Raji (cell line): ENCODE data around the gene SMIM10L2A.

Source experiments
- POLR2A ChIP-seq: IDR thresholded peaks from 2 replicates; pipeline ENCODE4 v1.6.1; 2011; ENCODE audit warnings: low read depth, low read length, control low read depth; ENCODE audit not compliant: insufficient read depth

The SMIM10L2A gene

DNA sequence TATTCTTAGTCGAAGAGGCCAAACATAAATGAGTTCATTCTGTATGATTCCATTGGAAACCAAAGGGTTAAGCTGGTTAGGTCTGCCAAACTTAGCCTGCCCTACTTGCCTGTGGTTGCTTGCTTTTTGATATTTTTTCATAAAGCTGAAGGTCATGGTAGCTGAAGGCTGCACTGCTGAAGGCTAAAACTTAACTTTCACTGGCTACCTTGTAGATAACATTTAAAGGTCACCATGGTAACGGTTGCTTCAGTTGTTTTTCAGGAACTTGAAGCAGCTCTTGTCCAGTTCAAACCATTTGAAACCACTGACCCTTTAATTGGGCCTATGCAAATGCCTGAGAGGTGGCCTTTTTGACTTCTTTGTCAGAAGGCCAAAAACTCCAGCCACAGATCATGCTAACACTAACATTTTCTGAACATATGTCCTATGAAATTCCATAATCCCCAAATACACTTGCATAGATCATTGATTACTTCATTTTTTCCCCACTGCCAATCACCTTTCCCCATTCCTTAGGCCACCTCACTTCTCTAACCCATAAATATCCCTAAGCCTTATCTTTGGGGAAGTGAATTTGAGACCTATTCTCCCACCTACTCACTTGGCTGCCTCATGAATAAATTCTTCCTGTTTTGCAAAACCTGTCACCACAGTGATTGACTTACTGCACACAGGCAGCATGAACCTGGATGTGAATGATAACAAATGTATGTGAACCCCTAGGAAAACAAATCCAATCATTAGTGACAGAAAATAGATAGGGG, 10.7 kb upstream of the SMIM10L2A start:
- no peak for TF ChIP-seq POLR2A

DNA sequence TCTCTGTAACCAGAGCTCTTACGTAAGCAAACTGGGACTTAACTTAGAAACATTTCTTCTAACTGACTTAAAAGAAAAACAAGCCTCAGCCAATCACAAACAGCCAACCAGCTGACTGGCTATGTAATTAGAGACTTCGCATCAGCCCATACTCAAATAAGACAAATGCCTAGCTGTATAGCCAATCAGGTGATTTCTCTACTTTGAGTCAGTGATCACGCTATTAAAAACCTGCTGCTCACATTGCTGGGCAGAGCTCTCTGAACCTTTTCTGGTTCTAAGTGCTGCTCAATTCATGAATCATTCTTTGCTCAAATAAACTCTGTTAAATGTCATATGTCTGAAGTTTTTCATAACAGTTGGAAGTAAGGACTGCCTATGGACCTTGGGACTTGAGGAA, 9.9 kb upstream of the SMIM10L2A start:
- TF ChIP-seq POLR2A: no peak

DNA sequence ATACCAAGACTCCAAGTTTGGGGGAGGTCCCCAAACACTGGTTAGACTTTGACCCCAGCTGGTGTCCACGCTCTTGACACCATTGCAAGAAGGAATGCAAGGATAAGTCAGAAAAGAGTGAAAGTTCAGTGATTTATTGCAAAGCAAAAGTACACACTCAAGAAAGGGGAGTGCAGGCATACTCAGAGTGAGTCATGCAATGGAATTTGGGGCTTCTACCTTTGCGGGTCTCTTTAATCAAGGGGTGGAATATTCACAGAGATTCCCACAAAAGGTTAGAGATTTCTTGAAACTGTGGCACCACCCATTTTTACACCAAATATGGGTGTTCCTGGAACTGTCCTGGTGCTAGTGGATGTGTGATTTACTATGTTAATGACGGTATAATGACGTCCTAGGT, 5.2 kb upstream of the SMIM10L2A start:
- no peak for TF ChIP-seq POLR2A

DNA sequence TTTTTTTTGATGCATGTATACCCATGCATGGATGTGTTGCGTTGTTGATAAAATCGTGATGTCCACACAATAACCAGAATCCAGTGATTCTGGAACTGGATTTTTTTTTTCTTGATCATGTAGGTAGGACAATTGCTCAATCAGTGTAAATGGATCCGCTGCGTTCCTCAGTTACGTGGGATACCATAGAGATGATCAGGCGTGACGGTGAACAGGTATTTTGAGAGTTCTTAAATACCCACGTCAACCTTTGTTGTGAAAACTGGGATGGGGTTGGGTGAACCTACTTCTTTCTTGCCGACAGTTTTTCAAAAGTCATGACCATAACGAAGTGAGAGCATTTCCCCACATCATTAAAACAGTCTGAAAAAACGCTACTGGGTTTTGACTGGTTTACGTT, 913 bp upstream of the SMIM10L2A start:
- no peak for TF ChIP-seq POLR2A

DNA sequence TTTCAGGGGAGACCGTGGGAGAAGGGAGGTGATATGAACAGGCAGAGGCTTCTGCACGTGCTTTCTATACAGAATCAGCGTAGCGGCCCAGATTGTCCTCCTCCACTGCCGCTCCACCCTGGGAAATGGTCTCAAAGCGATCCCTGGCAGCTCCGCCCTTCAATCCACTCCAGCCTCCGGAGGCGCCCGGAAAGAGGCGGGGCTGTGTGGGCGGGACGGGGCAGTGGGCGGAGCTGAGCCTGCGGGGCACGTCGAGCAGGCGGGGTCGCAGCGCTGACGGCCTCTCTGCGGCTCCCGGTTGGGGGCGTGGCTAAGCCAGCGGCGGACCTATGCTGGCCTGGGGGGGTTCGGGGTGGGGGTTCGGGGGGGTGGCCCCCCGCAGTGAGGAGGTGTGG, 210 bp upstream of the SMIM10L2A start:
- no peak for TF ChIP-seq POLR2A

DNA sequence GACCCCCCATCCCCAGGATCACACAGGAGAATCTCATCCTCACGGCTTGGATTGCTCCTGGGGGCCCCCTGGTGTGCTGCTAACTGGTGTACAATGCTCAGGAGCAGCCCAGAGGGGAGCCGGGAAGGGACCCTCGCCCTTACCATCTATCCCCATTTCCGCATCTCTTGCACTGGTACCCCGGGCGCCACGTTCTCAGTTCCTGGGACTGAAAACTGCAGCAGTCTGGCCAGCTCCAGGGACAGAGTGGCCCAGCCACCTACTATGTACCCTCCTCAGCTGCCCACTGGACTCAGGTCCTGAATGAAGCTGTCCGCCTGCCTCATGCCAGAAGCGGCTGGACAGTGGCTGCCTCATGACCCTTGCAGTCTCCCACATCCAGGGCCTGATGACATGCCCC, 2.7 kb downstream of the SMIM10L2A start:
- TF ChIP-seq POLR2A: no peak

DNA sequence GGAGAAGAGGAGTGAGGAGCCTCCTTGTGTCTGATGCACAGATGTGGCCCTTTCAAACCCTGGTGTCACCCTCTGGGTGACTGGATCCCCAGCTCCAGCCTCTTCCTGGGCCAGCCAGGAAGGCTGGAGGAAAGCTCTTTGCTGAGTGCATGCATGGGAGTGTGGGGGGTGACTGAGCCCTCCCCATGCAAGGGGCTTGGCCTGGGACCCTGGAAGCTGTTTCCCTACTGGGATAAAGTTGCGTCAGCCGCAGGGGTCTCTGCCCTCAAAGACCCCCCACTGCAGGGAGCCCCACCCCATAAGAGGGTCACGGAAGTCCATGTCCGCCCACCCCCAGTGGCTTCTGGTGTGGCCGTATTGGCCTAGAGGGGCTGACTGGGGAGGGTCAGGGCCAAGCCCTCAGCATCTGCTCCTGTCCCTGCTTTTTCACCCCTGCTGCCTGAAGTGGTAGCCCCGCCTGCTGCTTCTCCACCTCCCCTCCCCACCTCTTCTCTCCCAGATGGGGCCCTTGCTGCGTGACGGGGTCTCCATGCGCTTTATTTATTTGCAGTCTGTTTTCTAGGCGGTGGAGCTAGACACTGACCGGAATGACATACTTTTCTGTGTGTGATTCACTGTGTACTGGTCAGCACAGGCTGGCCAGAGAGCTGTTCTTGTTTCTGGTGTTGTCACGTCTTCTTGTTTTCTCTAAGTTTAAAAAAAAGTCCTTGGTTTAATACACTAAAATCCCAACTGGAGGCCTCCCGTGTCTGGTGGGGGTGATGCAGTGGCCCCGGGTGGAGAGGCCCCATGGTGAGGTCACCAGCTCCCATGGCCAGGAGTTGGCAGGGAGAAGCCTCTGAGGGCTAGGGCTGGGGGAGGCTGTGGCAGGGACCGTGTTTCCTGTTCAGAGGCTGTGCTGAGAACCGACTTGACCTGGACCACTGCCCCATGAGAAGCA, 3.6 kb downstream of the SMIM10L2A start:
- TF ChIP-seq POLR2A: no peak

DNA sequence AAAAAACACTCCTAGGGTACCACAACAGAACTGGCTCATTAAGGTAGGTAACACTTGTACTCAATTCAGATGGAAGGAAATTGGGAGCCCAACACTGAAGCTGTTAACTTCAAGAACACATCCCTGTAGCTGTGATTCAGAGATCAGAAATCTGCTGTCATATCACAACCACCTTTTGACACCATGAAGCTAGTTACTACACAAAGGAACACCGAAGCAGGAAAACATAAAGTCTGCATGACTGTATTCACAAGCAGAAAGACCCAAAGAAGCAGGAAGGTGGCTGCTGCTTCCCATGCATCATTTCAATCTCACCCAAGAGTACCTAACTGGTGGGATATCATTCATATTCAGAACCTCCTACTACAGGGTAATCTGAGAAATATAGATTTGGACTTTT, 7.7 kb downstream of the SMIM10L2A start:
- TF ChIP-seq POLR2A: no peak

DNA sequence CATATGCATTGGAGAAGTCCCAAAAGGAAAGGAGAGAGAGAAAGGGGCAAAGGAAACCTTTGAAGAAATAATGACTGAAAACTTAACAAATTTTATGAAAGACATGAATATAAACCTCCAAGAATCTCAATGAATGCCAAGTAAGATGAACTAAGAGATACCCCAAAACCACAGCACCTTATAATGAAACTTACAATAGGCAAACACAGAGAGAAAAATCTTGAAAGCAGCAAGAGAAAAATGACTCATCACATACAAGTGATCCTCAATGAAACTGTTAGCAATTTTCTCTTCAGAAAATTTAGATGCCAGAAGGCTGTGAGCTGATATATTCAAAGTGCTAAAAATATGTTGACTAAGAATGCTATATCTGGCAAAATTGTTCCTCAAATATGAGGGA, 10.1 kb downstream of the SMIM10L2A start:
- TF ChIP-seq POLR2A: no peak

DNA sequence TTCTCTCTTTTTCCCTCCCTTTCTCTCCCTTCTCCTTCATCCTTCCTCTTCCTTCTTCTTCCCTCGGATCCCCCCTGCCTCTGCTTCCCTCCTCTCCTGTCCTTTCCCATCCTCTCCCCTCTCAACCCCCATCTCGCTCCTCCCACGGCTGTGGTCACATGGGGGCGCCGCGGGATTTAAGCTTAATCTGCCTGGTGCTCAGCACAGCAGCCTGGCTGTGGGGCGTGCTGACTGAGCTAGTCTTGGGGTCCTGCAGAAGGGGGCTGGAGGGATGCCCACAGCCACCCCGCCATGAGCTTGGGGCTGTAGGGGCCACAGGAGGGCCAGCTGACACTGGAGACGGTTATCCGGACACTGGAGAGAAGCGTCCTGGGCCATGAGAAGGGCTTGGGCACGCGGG, 10.7 kb downstream of the SMIM10L2A start:
- no peak for TF ChIP-seq POLR2A

DNA sequence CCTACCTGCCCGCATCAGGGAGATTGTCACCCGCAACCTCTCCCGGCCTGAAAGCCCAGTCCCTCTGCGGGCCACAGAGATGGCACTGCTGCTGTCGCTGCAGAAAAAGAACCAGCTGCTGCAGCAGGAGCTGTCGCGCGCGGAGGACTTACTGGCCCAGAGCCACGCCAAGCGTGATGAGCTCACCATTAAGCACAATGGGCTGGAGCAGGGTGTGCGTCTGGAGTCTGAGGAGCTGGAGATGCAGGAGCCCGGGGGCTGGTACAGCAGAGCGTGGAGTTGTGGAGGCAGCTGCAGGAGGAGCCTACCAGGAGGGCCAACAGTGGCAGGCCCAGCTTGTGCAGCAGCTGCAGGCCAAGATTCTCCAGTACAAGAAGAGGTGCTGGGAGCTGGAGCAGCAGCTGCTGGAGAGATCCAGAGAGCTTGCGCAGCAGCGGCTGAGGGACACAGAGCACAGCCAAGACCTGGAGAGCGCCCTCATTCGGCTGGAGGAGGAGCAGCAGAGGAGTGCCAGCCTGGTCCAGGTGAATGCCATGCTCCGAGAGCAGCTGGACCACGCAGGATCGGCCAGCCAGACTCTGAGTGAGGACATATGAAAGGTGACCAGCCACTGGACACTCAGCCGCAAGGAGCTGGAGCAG, 11.3 kb downstream of the SMIM10L2A start:
- TF ChIP-seq POLR2A: no peak

DNA sequence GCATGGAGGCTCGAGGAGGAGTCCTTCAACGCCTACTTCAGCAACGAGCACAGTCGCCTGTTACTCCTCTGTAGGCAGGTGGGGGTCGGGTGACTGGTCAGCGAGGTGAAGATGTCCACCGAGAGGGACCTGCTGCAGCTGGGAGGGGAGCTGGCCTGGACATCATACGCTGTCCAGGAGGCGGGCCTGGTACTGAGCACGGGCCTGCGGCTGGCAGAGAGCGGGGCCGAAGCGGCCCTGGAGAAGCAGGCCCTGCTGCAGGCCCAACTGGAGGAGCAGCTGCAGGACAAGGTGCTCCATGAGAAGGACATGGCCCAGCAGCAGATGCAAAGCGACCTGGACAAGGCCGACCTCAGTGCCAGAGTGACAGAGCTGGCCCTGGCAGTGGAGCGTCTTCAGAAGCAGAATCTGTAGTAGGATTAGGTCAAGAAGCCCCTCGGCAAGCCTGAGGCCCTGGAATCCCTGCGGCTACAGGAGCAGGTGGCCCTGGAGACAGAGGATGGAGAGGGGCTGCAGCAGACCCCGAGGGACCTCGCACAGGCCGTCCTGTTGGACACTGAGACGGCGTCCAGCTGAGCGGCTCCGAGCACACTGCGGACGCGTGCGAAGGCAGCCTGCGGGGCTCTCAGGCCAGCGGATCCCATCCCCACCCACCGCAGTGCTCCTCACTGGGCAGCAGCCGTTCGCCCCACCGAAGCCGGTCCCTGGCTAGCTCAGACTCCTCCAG, 11.9 kb downstream of the SMIM10L2A start:
- no peak for TF ChIP-seq POLR2A

DNA sequence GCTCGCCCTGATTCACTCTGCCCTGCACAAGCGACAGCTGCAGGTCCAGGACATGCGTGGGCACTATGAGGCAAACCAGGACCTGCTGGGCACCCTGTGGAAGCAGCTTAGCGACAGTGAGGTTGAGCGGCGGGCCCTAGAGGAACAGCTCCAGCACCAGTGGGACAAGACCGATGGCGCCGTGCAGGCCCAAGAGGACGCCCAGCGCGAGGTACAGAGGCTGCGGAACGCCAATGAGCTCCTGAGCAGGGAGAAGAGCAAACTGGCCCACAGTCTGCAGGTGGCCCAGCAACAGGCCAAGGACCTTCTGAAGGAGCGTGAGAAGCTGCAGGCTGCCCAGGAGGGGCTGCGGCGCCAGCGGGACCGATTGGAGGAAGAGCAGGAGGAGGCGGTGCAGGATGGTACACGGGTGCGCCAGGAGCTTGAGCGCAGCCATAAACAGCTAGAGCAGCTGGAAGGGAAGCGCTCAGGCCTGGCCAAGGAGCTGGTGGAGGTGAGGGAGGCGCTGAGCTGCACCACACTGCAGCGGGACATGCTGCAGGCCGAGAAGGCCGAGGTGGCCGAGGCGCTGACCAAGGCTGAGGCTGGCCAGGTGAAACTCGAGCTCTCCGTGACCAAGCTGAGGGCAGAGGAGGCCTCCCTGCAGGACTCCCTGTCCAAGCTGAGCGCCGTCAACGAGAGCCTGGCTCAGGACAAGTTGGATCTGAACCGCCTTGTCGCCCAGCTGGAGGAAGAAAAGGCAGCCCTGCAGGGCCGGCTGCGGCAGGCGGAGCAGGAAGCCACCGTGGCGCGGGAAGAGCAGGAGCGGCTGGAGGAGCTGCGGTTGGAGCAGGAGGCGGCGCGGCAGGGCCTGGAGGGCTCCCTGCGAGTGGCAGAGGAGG, 12.8 kb downstream of the SMIM10L2A start:
- no peak for TF ChIP-seq POLR2A
